ENCODE measurements around the gene WNT8A. TPM values are rescaled to one million over a fixed set of nuclear protein-coding genes. Genes with fewer than 3 reads are reported as not detected.
"Not testable (repeated sequence)": the region's sequence is repeated elsewhere in the genome, so short reads cannot be mapped to it uniquely, and the experiment has no call there.

Gene WNT8A
- total RNA-seq, 1 experiment from 2014 or later: not detected

DNA sequence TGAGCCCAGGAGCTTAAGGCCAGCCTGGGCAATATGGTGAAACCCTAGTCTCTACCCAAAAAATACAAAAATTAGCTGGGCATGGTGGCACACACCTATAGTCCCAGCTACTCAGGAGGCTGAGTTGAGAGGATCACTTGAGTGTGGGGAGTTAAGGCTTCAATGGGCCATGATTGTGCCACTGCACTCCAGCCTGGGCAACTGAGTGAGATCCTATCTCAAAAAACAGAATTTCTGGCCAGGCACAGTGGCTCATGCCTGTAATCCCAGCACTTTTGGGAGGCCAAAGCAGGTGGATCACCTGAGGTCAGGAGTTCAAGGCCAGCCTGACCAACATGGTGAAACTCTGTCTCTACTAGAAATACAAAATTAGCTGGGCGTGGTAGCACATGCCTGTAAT is 31.1 kb upstream of the WNT8A start:
- not testable (repeated sequence) for H3K4me3 ChIP-seq (ENCODE audit: low read length); DNase-seq; H3K9me3 ChIP-seq (ENCODE audit: low read length); H2AFZ ChIP-seq (ENCODE audit: low read length); H4K20me1 ChIP-seq (ENCODE audit: insufficient read depth, low read depth, low read length); H3K27ac ChIP-seq (ENCODE audit: low read length); H3K9ac ChIP-seq (ENCODE audit: low read length); H3K4me2 ChIP-seq (ENCODE audit: low read depth, low read length, poor library complexity, severe bottlenecking); H3K9me2 ChIP-seq (replicated peaks; ENCODE audit: insufficient read depth, low read length); H3K79me2 ChIP-seq (ENCODE audit: low read length); H3K36me3 ChIP-seq (ENCODE audit: insufficient read depth, low read length); H3K27me3 ChIP-seq (ENCODE audit: low read length); H3K4me1 ChIP-seq (ENCODE audit: low read length)

DNA sequence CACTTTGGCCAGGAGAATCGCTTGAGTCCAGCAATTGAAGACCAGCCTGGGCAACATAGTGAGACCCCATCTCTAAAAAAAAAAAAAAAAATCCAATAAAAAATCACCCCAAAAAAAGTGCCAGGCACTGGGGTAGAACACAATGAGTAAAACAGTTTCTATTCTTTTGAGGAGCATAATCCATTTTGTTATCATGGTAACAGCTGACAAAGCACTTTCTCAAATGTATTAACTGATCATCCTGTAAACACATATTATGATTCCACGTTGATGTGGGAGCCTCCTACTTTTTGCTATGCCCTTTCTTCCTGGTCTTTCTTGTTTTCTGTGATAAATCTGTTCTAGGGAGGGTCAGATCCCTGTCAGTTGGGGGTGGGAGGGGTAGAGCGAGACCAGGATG is 30.3 kb upstream of the WNT8A start:
- Histone ChIP-seq H2AFZ (ENCODE audit: low read length) (no peak overlapping the region), H3K36me3 (ENCODE audit: insufficient read depth, low read length) (no peaks in the 10 kb centered on the region), H4K20me1 (ENCODE audit: insufficient read depth, low read depth, low read length) (no peaks in the 10 kb centered on the region), H3K4me3 (ENCODE audit: low read length) (no peak overlapping the region), H3K27ac (ENCODE audit: low read length) (no peak overlapping the region), H3K79me2 (ENCODE audit: low read length) (no peaks in the 10 kb centered on the region), H3K27me3 (ENCODE audit: low read length) (no peaks in the 10 kb centered on the region), H3K4me2 (ENCODE audit: low read depth, low read length, poor library complexity, severe bottlenecking) (no peak overlapping the region), H3K9me2 (replicated peaks; ENCODE audit: insufficient read depth, low read length) (no peaks in the 10 kb centered on the region), H3K4me1 (ENCODE audit: low read length) (no peaks in the 10 kb centered on the region), H3K9ac (ENCODE audit: low read length) (no peak overlapping the region), H3K9me3 (ENCODE audit: low read length) (no peaks in the 10 kb centered on the region)
- no peak for DNase-seq

DNA sequence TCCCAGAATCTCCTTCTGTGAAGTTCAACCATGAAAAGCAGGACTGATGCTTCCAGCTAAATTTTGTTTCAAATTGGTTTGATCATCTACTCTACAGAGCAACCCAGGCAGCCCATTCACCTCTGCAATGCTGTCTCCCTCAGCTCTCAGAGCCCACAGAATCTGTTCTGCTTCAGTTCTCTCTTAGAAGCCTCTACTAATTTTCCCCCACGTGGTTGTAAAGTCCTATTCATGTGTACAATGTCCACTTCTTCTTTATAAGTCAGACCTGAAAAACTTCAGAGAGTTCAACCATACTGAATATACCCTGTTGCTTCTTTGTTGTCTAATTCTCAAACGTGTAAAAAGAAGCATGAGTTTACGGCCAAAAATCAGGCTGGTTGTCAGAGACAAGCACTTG is 29.6 kb upstream of the WNT8A start:
- Histone ChIP-seq H2AFZ (ENCODE audit: low read length) (no peak overlapping the region), H3K27me3 (ENCODE audit: low read length) (no peaks in the 10 kb centered on the region), H4K20me1 (ENCODE audit: insufficient read depth, low read depth, low read length) (no peaks in the 10 kb centered on the region), H3K9me3 (ENCODE audit: low read length) (no peaks in the 10 kb centered on the region), H3K4me1 (ENCODE audit: low read length) (no peaks in the 10 kb centered on the region), H3K27ac (ENCODE audit: low read length) (no peak overlapping the region), H3K9me2 (replicated peaks; ENCODE audit: insufficient read depth, low read length) (no peaks in the 10 kb centered on the region), H3K79me2 (ENCODE audit: low read length) (no peaks in the 10 kb centered on the region), H3K36me3 (ENCODE audit: insufficient read depth, low read length) (no peaks in the 10 kb centered on the region), H3K4me3 (ENCODE audit: low read length) (no peak overlapping the region), H3K9ac (ENCODE audit: low read length) (no peak overlapping the region), H3K4me2 (ENCODE audit: low read depth, low read length, poor library complexity, severe bottlenecking) (no peak overlapping the region)
- no peak for DNase-seq

DNA sequence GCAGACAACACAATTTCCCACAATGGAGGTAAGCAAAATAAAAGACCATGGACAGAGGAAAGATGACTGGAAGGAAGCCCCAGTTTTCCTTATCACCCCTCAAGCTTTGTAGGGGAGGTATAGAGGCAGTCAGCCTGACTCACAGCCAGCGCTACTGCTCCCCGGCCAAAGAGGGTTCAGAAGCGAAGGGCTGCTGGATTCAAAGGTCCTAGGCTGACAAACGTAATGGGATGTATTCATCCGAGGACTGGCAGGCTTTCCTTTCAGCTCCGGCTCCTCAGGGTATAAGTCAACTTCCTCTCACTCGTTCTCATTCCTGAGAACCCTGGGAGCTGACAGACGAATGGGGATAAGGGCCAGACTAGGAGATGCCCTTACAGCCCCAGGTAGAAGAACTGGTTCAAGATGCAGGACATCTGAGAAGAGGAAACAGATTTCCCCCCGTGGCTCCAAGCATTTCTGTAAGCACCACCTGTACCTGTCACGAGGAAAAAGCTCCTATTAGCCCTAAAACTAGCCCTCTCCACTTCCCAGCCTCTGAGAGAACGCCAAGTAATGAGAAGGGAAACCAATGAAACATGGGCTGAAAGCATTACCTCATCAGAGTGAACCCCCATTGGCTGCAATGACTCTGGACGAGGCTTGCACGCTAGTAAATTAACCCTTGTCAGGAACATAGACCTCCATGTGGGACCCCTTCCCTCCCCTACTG is 28.8 kb upstream of the WNT8A start:
- H3K9me3 ChIP-seq (ENCODE audit: low read length): no peaks in the 10 kb centered on the region
- no peaks in the 10 kb centered on the region for H3K27me3 ChIP-seq (ENCODE audit: low read length)
- no peak overlapping the region for H2AFZ ChIP-seq (ENCODE audit: low read length)
- H3K4me2 ChIP-seq (ENCODE audit: low read depth, low read length, poor library complexity, severe bottlenecking): no peak overlapping the region
- peak; percentile 49 for DNase-seq
- H3K9ac ChIP-seq (ENCODE audit: low read length): no peak overlapping the region
- no peak overlapping the region for H3K27ac ChIP-seq (ENCODE audit: low read length)
- no peaks in the 10 kb centered on the region for H3K36me3 ChIP-seq (ENCODE audit: insufficient read depth, low read length)
- no peaks in the 10 kb centered on the region for H3K79me2 ChIP-seq (ENCODE audit: low read length)
- no peak overlapping the region for H3K4me3 ChIP-seq (ENCODE audit: low read length)
- no peaks in the 10 kb centered on the region for H3K9me2 ChIP-seq (replicated peaks; ENCODE audit: insufficient read depth, low read length)
- no peaks in the 10 kb centered on the region for H4K20me1 ChIP-seq (ENCODE audit: insufficient read depth, low read depth, low read length)
- no peaks in the 10 kb centered on the region for H3K4me1 ChIP-seq (ENCODE audit: low read length)

DNA sequence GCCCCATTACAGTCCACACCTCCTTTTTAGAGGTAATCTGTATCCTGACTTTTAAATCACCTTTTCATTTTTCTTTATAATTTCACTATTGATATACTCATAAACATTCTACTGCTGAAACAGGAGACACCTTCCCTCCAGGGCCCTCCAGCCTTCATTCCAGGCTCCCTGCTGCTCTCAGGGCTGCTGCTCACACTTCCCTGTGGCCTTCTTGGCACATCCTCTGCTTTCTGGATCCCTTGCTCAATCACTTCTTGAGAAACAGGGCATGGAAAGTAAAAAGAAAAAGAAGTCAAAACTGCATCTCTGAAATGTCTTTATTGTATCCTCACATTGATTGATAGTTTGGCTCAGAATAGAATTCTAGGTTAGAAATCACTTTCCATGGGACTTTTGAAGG is 19.3 kb upstream of the WNT8A start:
- Histone ChIP-seq H3K27ac (ENCODE audit: low read length) (no peak overlapping the region), H3K79me2 (ENCODE audit: low read length) (no peaks in the 10 kb centered on the region), H3K4me1 (ENCODE audit: low read length) (no peaks in the 10 kb centered on the region), H3K36me3 (ENCODE audit: insufficient read depth, low read length) (no peaks in the 10 kb centered on the region), H3K9me3 (ENCODE audit: low read length) (no peaks in the 10 kb centered on the region), H3K27me3 (ENCODE audit: low read length) (no peaks in the 10 kb centered on the region), H3K9ac (ENCODE audit: low read length) (no peak overlapping the region), H3K9me2 (replicated peaks; ENCODE audit: insufficient read depth, low read length) (no peaks in the 10 kb centered on the region), H4K20me1 (ENCODE audit: insufficient read depth, low read depth, low read length) (no peaks in the 10 kb centered on the region), H3K4me3 (ENCODE audit: low read length) (no peak overlapping the region), H2AFZ (ENCODE audit: low read length) (peak overlapping the region; percentile 23; the same call in 1 of the 2 replicates), H3K4me2 (ENCODE audit: low read depth, low read length, poor library complexity, severe bottlenecking) (no peak overlapping the region)
- DNase-seq: no peak

DNA sequence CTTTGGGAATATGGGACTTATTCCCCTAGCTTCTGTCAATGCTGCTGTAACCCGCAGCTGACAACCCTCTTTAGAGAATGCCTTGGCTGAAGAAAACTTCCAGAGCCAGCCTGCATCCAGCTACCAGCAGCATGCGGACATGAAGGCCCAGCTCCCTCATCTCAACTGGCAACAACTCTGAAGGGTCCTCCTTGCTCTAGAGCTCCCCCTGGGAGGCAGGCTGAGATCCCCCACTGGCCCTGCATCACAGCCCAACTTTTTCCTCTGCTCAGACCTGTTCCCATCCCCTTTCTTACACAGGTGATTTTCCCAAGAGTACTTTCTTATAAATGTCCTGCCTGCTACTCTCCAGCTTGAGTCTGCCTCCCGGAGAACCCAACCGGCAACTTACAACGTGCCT is 18.7 kb upstream of the WNT8A start:
- Histone ChIP-seq H3K9ac (ENCODE audit: low read length) (no peak overlapping the region), H4K20me1 (ENCODE audit: insufficient read depth, low read depth, low read length) (no peaks in the 10 kb centered on the region), H3K27ac (ENCODE audit: low read length) (no peak overlapping the region), H3K9me2 (replicated peaks; ENCODE audit: insufficient read depth, low read length) (no peaks in the 10 kb centered on the region), H3K4me1 (ENCODE audit: low read length) (no peaks in the 10 kb centered on the region), H3K9me3 (ENCODE audit: low read length) (no peaks in the 10 kb centered on the region), H2AFZ (ENCODE audit: low read length) (peak overlapping the region; percentile 23; the same call in 1 of the 2 replicates), H3K4me3 (ENCODE audit: low read length) (no peak overlapping the region), H3K79me2 (ENCODE audit: low read length) (no peaks in the 10 kb centered on the region), H3K27me3 (ENCODE audit: low read length) (no peaks in the 10 kb centered on the region), H3K4me2 (ENCODE audit: low read depth, low read length, poor library complexity, severe bottlenecking) (no peak overlapping the region), H3K36me3 (ENCODE audit: insufficient read depth, low read length) (no peaks in the 10 kb centered on the region)
- DNase-seq: peak; percentile 69

DNA sequence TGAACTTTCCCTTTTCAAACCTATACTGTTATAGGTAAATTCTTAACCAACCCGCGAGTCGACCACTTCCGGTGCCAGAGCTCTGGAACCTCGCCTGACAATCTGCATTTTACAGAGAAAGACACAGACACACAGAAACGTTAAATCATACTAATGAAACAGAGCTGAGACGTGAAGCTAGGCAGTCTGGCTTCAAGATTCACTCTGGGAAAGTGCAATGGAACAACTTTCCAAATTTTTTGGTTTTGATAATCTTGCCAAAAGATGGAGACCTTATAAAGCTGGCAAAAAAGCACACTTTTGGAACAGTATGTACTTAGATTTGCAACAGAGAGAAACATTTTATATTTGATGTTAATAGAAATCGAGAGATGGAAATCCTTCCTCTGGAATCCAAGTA is 15.9 kb upstream of the WNT8A start:
- no peak for DNase-seq
- Histone ChIP-seq H3K4me2 (ENCODE audit: low read depth, low read length, poor library complexity, severe bottlenecking) (no peak overlapping the region), H3K9me3 (ENCODE audit: low read length) (no peaks in the 10 kb centered on the region), H3K4me1 (ENCODE audit: low read length) (no peaks in the 10 kb centered on the region), H3K9me2 (replicated peaks; ENCODE audit: insufficient read depth, low read length) (no peaks in the 10 kb centered on the region), H3K79me2 (ENCODE audit: low read length) (no peaks in the 10 kb centered on the region), H3K9ac (ENCODE audit: low read length) (no peak overlapping the region), H3K4me3 (ENCODE audit: low read length) (no peak overlapping the region), H2AFZ (ENCODE audit: low read length) (no peak overlapping the region), H3K36me3 (ENCODE audit: insufficient read depth, low read length) (no peaks in the 10 kb centered on the region), H3K27ac (ENCODE audit: low read length) (no peak overlapping the region), H3K27me3 (ENCODE audit: low read length) (no peaks in the 10 kb centered on the region), H4K20me1 (ENCODE audit: insufficient read depth, low read depth, low read length) (no peaks in the 10 kb centered on the region)

DNA sequence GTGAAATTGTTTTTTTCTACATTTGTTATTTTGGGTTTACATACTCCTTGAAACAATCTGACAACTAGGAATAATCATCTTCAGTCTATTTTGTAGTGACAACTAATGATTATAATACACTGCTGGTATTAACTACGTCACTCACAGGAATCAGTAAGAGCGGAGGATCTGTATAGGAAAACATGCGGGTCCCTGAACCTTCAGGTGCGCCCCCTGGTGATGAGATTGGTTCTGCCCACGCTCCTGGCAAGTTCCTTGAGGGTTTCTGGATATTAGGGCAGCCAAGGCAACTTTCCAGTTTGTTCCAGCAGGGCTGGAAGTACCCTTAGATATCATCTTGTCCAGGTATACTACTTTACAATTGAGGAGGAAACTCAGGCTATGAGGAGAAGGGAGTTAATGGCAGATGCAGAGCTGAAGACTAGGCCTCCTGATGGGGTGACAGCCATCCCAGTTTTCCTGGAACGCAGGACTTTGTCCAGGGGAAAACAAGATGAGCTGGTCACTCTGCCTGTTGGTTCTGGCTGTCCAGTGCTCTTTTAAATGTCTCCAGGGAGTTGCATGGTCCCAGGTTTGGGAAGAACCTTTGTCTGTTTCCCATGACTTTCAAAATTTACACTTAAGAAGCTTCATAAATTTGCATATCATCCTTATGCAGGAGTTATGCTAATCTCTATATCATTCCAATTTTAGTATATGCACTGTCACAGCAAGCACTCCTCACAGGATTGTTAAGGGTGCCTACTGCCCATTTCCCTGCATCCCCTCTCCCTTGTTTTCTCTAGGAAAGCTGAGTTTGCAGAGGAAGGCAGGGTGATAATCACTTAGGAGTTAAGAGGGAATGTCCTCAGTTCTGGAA is 14.9 kb upstream of the WNT8A start:
- no peaks in the 10 kb centered on the region for H3K79me2 ChIP-seq (ENCODE audit: low read length)
- no peak overlapping the region for H3K9ac ChIP-seq (ENCODE audit: low read length)
- H4K20me1 ChIP-seq (ENCODE audit: insufficient read depth, low read depth, low read length): no peaks in the 10 kb centered on the region
- DNase-seq: peak; percentile 85
- no peak overlapping the region for H3K27ac ChIP-seq (ENCODE audit: low read length)
- H3K9me2 ChIP-seq (replicated peaks; ENCODE audit: insufficient read depth, low read length): no peaks in the 10 kb centered on the region
- H2AFZ ChIP-seq (ENCODE audit: low read length): no peak overlapping the region
- no peaks in the 10 kb centered on the region for H3K27me3 ChIP-seq (ENCODE audit: low read length)
- H3K4me2 ChIP-seq (ENCODE audit: low read depth, low read length, poor library complexity, severe bottlenecking): no peak overlapping the region
- H3K4me1 ChIP-seq (ENCODE audit: low read length): no peaks in the 10 kb centered on the region
- no peaks in the 10 kb centered on the region for H3K36me3 ChIP-seq (ENCODE audit: insufficient read depth, low read length)
- no peak overlapping the region for H3K4me3 ChIP-seq (ENCODE audit: low read length)
- H3K9me3 ChIP-seq (ENCODE audit: low read length): no peaks in the 10 kb centered on the region
